CD4-positive, alpha-beta T cell treated with Interleukin-15 for 1 hour (primary cell): ENCODE measurements around the gene NEO1.
A peak's percentile ranks its signal among the peaks of the same experiment; 100 is the strongest.

Source experiments
- DNase-seq: peaks from one replicate; pipeline ENCODE4 v3.0.0-alpha.2; 2020

NEO1 gene

DNA sequence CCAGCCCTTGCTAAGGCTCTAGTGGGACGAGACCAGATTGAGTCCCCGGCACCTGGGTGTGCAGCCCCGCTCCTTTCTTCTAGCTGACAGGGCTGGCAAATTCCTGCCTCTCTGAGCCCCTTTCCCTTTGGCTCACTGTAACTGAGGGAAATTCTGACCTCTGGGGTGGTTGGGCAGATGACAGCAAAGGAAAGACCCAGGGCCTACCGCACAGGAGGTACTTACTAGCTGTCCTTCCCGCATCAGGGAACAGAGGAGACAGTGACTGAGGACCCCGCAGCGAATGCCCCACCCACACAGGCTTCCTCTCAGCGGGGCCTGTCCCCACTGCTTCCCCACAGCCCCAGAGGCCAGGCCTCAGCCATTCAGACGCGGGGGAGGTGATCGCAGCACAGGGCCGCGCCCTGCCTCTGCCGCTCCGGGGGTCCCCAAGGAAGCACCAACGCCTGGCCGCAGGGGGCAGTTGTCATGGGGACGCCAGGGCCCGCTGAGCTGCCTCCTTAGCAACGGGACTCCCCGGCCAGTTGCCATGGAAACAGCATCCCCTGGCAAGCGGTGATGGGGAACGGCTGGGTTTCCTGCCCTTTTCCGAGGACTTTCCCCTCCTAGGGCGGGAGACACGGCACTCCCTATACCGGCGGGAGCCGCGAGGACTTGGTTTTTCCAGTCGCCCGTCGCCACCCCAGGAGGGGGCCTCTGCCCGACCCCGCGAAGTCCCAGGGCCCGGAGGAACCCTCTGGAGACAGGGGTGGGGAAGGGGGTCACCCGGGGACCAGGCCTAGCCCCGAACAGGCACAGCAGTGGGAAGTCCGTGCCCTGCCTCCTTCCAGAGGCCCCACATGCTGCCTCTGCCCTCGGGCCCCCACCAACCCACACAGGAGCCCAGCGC is 266.4 kb downstream of the NEO1 start:
- peak; percentile 63 for DNase-seq

DNA sequence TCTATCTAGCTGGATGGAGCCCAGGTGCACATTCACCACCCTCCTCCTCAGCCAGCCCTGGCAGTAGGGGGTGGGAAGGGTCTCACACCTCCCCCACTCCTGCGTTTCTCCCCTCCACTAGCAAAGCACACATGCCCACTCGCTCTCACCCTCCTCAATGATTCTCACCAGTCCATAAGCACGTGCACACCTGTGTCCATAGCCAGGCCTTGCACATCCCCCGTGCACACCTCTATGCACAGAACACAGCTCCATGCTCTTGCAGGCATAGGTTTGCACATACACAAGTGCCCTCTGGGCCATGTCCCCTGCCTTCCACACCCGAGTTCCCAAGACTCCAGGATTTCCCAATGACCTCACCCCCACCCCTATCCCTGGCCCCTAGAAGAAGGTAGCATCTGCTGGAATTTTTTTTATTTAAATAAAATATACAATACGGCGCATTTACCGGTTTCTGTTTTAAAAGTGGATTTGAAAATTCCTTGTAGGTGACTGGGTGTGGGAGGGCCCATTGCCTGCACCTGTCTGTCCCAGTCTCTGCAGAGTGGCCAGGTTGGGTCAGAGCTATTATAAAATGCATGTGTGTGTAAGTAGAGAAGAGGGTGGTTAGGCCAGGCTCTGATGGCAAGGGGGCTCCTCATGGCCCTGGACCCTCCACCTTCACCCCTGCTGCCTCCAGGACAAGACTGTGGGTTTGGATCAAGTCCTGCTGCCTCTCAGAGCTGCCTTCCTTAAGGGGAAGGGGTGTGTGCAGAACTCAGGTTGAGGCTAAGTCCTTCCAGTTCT is 267.4 kb downstream of the NEO1 start:
- no peak for DNase-seq

DNA sequence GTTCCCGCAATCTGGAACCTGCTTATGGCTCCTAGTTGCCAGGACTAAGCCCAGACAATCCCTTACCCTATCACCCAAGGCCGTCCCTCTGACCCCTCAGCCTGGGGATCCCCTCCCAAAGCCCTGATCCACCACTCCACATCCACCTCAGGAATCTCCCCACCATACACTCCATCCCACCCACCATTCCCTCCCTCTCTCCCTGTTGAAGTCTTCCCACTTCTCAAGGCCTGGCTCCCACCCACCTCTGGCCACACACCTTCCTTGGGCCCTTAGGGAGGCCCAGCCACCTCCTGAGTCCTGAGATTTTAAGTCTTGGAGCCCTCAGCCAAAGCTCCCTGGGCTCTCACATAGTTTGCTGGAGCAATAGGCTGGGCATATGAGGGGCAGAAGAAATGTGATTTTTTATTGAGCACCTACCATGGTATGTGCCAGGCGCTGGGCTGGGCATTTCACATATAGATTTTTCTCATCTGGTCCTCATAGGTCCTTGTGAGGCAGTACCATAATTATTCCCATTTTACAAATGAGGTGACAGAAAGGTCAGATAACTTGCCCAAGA is 268.4 kb downstream of the NEO1 start:
- no peak for DNase-seq

DNA sequence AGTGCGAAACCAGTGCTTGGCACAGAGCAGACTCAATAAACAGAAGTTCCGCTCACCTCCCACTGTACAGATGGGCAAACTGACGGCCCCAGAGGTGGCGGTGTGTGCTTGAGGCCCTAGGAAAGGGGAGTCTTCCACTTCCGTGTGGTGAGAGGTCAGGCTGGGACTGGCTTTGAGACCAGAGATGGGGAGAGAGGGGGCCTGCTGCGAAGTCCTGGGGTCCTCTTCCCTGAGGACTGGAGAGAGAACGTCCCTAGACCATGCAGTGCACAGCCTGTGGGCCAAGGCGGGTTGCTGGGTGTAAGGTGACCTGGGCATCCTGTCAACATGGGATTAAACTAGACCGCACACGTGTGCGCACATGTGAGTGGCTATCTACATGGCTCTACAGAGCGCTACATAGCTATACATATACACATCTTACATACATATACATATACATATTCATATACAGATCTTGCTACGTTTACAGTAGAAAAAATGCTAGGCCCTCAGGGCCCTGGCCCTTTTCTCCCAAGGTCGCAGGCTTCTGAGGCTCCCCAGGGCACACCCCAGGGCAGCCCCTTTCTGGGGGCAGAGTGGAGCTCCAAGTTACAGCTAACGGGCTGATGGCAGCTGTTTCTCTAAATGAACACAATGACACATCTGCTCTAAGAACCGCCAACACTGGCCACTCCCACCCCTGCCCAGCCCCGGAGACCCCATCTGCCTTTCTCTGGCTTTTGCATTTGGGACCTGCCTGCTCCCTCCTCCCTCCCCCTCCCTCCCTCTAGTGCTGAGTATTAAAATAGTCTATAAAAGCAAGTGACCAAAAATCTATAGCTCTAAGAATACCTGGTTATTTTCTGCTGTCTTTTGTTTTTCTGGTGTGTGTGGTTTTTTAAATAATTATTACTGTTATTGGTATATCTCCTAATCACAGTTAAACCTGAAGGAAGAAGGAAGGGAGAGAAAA is 269.5 kb downstream of the NEO1 start:
- no peak for DNase-seq

DNA sequence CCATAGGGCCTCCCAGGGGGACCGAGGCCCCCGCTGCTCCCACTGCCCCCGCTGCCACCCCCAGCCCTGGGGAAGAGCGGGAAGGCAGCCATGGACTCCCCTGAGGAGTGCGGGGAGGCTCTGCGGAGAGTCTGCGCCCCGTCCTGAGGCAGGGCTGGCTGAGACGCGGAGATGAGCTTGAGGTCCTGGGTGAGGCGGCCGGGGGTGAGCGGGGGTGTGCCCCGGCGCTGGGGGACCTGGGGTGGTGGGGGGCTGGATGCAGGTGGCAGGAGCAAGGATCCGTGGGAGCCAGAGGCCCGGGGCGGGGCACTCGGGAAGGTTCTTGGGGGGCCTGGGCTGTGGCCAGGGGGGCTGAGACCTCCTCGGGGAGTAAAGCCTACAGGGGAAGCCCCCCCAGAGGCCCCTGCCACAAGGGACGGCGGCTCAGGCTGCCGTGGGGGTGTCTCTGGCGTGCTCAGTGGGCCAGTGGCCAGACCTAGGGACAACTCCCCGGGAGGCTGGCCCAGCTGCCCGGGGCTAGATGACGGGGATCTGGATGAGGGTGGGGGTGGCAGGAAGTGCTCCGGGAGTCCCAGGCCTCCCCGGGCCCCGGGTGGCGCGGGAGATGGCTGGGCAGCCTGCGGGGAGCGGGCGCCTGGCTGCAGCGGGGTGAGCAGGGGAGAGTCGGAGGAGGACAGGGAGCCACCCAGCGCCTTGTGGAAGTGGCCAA is 270.6 kb downstream of the NEO1 start:
- no peak for DNase-seq

DNA sequence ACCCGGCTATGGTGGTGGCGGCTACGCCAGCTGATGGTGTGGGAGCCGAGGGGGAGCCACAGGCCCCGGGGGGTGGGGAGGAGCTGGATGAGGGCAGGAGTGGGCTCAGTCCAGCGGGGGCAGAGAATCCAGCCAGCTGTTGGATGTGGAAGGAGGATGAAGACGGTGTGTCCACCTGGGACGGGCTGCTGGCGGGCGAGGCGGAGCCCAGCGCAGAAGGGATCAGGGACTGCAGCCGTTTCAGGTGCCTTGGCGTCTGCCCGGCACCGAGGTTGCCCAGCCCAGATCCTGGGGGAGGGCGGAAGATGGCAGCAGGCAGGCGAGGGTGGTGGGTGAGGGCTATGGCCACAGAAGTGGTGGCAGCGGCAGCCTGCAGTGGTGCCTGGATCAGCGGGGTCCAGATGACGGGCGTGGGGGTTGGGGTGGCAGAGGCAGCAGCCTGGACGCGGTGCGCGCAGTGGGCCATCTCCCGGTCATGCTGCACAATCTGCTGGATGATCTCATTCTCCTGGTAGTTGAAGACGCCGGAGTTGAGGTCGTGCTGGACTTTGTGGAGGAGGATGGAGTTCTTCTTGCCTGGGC is 271.2 kb downstream of the NEO1 start:
- no peak for DNase-seq

DNA sequence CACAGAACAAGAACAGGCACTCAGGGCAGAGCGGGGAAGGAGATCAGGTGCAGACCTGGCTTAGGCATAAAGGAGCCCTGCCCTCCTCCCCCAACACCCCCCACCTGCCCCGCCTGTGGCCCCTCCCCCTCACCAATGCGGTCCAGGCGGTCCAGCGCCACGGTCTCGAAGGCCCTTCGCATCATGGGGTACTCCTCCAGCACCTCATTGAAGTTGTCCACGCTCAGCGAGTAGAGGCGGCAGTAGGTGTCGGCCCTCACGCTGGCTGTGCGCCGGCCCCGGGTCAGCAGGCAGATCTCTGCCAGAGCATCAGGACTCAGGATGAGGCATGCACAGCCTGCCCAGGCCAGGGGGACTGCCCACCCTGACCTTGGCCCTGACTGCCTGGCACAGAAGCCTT is 271.7 kb downstream of the NEO1 start:
- no peak for DNase-seq

DNA sequence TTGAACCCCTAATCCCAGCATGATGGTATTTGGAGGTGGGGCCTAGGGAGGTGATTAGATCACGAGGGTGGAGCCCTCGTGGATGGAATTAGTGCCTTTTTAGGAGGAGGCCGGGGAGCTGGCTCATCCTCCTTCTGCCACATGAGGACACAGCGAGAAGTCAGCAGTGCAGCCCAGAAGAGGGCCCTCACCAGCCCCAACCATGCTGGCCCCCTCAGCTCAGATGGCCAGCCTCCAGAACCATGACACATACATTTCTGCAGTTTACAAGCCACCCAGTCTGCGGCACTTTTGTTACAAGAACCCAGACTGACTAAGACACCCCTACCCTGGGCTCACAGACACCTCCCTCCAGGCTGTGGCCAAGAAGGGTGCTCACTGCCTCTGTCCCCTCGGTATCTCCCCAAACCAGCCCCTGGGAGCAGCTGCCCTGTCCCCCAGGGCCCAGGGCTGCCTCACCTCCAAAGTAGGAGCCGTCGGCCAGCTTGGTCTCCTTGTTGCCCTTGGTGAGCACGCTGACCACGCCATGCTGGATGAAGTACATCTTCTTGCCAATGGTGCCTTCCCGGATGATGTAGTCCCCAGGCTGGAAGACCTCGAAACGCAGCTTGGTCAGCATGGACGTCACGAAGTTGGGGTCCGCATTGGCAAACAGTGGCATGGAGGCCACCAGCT is 272.4 kb downstream of the NEO1 start:
- no peak for DNase-seq

DNA sequence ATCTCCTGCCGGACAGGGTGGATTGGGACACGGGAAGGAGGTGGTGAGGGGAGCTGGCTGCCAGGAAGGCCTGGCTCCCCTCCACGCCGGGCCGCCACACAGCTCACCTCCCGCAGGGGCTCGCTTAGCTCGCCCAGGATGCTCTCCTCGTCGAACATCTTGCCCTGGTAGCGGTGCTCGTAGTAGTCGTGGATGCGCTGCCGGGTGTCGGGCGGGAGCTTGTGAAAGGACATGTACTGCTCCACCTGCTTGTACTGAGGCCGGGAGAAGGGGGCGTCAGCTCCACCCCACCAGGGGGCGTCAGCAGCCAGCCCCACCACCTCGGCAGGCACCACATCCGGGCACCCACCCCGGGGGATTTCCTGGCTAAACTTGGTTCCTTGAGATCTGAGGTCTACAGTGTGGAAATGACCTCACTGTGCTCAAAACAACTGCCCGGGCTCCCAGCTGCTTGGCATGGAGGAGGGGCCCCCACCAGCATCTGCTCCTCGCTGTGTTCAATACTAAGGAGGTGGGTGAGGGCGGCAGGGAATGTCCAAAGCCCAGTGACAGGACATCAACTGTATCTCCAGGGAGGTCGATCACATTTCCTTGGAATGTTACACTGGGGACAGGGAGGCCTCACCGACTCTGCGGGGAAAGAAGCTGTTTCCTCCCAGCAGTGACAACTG is 273.1 kb downstream of the NEO1 start:
- DNase-seq = no peak

DNA sequence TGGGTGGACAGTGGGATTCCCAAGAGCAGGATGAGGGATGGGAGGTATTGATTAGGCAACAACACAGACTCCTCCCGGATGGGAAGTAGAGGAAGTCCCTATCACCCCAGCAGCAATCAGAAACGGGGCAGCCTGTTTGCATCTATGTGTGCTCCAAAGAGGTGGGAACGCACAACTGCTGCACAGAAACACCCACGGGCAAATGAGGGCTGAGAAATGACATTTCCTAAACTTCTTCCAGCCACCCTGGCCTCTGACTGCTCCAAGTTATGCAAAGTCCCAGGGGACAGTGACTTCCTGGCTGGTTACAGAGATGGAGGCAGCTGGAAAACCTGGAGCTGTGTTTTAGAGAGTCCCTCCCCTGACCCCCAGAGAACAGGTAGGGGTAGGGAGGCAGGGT is 273.9 kb downstream of the NEO1 start:
- DNase-seq = no peak

DNA sequence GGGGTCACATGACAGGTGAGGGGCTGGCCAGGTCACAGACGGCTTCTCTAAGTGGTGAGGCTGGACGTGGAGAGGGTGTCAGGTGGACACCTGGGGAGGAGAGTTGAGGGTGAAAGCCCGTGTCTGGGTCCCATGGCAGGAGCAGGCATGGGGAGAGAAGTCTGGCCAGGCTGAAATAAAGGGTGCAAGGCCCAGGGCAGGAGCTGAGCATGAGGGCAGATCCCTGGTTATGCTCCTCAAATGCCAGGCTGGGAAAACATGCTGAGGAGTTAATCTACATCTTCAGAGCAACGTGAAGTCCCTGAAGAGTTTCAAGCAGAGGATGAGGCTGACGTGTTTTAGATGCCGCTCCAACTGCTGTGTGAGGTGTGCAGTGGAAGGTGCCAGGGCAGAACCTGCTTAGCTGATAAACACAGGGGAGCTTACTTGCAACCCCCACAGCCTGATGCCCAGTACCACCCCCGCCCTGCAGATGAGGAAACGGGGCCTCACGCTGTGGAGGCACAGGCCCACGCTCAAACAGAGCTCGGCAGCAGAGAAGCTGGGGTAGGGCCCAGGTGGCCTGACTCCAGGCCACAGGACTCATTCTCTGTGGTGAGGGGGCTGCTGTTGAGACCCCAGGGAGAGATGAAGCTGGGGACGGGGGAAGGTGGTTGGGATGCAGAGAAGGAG is 276.0 kb downstream of the NEO1 start:
- DNase-seq = no peak

DNA sequence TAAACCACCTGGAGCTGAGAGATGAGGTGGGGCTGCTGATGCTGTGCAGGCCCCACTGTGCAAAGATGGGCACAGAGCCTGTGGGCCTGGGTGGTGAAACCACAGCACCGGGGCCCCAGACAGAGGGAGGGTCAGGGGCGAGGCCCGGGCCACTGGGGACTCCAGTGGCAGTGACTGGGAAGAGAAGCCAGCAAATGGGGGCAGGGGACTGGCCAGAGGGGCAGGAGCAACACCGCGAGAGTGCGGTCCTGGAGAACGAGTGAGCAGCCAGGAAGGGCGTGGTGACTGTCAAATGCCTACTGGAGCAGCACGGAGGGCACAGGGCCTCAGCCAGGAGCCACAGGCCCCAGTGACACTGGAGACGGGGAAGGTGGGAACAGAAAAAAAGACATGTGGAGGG is 276.7 kb downstream of the NEO1 start:
- DNase-seq = no peak

DNA sequence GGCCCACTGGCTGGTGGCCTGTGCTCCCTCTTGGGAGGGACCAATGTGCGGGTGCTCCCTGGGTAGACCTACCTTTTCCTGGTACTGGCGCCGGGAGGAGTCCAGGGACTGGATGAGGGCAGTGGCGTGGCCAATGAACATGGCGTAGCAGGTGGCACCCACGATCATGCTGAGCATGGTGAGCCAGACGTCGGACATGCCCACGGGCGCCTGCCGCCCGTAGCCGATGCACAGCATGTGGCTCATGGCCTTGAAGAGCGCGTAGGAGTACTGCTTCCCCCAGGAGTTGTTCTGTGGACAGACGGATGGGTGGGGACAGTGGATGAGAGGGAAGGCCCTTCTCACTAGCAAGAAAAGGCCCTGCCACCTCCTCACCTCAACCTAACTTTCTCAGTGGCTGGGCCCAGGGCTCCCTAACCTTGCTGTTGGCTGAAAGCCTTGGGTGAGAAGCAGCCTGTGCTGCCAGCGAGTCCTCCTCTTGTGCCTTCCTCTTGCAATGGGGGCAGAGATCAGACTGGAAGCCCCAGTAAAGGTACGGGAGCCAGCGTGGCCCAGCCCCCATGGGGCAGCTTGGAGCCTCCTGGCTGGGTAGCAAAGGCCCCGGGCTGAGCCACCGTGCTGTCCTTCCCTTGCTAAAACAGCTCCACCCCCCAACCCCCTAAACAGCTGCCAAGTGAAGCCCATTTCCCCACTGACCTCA is 277.4 kb downstream of the NEO1 start:
- DNase-seq = no peak

DNA sequence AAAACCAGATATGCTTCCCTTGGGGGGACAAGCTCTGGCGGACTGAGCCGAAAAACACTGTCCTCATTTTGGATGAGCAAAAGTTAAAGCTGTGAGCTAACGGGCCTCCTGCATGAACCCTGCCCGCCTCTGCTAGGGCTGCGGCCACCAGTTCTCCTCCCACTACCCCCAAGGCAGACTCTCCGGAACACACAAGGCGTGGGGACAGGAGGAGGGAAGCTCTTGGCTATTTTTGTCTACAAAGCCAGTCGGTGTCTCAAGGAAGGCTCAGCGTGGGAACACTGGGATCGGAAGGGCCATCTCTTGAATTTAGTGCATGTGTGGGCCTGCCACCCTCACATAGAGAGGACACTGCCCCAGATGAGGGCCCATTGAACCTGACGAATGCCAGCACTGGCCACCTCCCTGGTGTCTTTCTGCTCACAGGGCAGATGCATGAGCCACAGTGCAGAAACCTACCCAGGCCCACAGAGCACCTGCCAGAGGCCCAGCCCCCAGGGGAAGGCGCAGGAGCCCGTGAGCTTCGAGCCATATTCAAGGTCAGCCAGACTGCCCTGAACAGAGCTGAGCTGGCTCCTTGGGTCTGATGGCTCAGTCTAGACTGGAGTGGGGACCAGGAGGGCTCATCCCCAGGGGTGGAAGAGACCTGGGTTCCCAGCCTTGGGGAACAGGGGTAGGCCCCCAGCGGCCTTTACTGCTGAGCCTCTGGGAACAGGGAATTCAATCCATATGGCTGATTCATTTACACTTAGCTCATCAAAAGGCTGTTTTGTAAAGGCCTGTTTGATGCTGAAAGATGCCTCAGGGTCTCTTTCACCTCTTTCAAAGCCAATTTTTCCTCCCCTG is 278.2 kb downstream of the NEO1 start:
- no peak for DNase-seq

DNA sequence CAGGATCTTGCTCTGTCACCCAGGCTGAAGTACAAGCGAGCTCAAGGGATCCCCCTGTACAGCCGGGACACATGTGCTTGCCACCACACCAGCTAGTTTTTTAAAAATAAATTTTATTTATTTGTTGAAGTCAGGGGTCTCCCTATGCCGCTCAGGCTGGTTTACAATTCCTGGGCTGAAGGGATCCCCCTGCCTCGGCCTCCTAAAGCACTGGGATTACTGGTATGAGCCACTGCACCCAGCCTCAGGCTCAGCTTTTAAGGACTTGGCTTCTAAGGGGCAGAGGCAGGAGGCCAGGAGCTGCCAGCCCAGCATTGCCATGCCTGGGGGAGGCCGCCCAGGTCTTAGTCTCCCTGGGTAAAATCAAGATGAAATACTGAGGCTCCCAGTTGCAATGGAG is 279.2 kb downstream of the NEO1 start:
- no peak for DNase-seq

DNA sequence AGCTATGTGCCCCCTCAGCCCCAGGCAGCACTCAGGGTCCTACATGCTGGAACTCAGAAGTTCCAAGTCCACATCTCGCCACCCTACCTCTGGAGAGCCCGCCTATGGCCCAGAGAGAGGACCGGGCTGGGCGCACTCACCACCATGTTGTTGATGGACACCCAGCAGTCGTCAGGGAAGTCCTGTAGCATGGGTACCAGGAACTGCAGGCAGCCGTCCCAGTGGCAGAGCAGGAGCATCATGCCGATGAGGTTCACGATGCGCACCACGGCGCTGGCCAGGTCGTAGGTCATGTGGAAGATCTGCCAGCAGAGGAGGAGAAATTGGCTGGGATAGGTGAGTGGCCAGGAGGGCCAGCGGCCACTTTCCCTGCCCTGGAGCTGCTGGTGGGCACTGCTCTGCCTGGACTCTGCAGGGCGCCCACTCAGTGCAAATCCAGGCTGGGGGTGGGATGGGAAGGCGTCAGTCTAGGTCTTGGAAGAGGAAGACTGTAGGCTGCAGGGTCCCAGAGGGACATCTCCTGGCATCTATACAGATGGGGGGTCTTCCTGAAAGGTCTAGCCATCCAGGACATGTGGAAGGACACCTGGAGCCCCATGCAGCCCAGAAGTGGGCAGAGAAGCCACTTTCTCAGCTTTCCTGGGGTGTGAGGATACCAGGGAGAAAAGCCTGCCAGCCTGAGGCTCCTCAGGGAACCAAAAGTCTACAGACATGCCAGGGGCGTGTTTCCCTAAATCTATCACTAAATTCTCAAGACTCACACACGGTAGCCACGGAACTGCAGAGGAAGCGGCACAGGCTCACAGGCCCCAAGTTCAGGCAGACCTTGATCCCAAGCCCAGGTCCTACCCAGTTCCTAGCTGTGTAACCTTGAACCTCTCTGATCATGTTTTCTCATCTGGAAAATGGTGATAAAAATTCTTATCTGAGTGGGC is 280.0 kb downstream of the NEO1 start:
- no peak for DNase-seq

DNA sequence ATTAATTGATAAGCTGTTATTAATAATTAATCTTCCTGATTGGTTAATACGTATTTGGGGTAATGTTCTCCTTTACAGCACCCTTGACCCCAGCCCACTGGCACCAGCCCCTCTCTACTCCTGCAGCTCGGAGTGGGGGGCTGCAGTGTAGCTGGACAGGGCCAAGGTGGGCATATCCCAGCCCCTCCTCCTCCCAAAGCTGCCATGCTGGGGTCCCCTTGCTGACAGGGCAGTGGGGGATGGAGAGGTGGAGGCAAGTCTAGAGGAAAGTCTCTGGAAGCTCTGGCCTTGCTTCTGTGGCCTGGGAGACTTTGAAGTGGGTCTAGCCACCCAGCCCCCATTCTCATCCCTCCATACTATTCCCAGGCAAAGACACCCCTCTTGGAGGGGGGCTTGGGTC is 280.7 kb downstream of the NEO1 start:
- no peak for DNase-seq
